HFF-Myc (cell line): Measurements from ENCODE around the gene COL5A1.
"Not testable (repeated sequence)": the region's sequence is repeated elsewhere in the genome, so short reads cannot be mapped to it uniquely, and the experiment has no call there.

Experiments
- DNase-seq: peaks from one replicate; pipeline ENCODE4 v3.0.0-alpha.2; 2011; ENCODE audit warnings: low read depth; ENCODE audit errors: extremely low read depth
- H3K4me3 ChIP-seq: replicated peaks from 2 replicates; pipeline ENCODE4 v1.5.1; 2011; ENCODE audit warnings: low read depth, mild to moderate bottlenecking, control low read depth, low read length
- CTCF ChIP-seq: IDR thresholded peaks from 2 replicates; pipeline ENCODE4 v1.5.1; 2012; ENCODE audit warnings: mild to moderate bottlenecking, low read depth, low read length, control low read depth; ENCODE audit errors: missing control alignments

The COL5A1 gene

GRCh38 chr9:134709512-134710270, 68.1 kb downstream of the COL5A1 start:
- no peak for DNase-seq
- no peak for TF ChIP-seq CTCF
- H3K4me3 ChIP-seq, result no peak overlapping the region

DNA sequence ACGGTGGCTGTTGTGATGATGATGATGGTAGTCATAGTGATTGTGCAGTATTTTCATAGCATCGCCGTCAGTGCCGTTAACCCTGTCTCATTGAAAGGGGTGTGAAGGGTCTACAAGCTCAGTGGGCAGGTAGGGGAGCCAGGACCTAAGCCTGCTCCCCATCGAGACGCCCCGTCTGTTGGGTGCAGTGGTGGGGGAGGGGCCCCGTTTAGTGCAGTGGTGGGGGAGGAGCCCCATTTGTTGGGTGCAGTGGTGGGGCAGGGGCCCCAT, 68.6 kb downstream of the COL5A1 start:
- H3K4me3 ChIP-seq, result no peak overlapping the region
- DNase-seq, result no peak
- no peak for TF ChIP-seq CTCF

- TF ChIP-seq CTCF, result no peak
- H3K4me3 ChIP-seq, result no peak overlapping the region
- DNase-seq, result no peak
Observed at GRCh38 chr9:134710901-134711300, 69.3 kb downstream of the COL5A1 start.

DNA sequence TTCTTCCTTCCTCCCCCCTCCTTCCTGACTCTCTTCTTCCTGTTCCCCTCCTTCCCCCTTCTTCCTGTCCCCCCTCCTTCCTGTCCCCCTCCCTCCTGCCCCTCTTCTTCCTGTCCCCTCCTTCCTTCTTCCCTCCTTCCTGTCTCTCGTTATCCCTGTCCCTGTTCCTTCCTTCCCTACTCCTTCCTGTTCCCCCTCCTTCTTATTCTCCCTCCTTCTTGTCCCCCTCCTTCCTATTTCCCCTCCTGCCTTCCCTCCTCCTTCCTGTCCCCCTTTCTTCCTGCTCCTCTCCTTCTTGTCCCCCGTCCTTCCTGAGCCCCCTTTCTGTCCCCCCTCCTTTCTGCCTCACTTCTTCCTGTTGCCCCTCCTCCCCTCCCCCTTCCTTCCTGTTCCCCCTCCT, 70.6 kb downstream of the COL5A1 start:
- H3K4me3 ChIP-seq, result no peak overlapping the region
- no peak for TF ChIP-seq CTCF
- no peak for DNase-seq

DNA sequence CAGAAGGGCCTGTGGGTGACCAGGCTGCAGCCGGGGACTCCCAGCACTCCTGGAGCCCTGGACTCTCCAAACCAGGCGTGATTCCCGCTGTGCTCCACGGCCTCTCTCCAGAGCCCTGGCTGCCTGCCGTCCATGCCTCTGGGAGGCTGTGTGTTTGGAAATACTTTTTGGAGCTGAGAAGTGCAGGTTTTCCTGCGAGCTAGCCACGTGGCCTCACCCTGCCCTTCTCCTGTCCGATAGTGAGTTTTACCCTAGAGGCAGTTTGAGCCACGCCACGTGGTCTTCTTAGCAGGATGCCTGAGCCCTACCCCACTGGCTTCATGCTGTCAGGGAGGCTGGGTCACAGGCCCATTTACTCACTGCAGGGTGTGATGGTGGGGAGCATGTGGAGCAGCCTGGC, 71.3 kb downstream of the COL5A1 start:
- no peak for TF ChIP-seq CTCF
- H3K4me3 ChIP-seq, result no peak overlapping the region
- no peak for DNase-seq

- DNase-seq, H3K4me3 ChIP-seq: not testable (repeated sequence)
Observed at GRCh38 chr9:134715536-134715935, 73.9 kb downstream of the COL5A1 start.

DNA sequence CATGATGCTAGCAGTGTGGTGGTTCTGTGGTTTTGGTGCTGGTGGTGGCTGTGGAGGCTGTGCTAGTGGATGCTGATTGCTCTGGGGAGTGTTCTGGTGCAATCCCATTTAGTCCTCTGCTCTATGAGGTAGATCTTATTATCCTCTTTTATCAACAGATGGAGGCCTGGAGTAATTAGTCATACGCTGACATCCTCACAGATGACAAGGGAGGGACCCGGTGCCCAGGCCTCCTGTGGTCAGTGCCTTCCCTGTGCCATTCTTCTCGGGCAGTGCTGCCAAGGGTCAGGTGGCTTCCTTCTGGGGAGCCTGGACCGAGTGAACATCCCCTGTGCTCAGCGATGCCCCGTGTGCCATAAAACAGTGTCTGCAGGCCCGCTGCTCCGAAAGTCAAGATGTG, 74.5 kb downstream of the COL5A1 start:
- DNase-seq, result no peak
- no peak for TF ChIP-seq CTCF

More for the DNA sequence above, 74.5 kb downstream of the COL5A1 start:
- no peak overlapping the region for H3K4me3 ChIP-seq
